A172 (cell line): ENCODE measurements around the gene EMID1. TPM values are rescaled to one million over a fixed set of nuclear protein-coding genes. Genes with fewer than 3 reads are reported as not detected.
A peak's percentile ranks its signal among the peaks of the same experiment; 100 is the strongest.

Experiments
- DNase-seq: peaks from one replicate; pipeline ENCODE4 v3.0.0-alpha.2; 2015; ENCODE audit warnings: low spot score
- total RNA-seq: library from RNA; depleted of rRNA; stranded (reverse); fragments of >200 nt; shearing (Covaris generic); gene quantifications from 2 replicates; pipeline ENCODE4 v1.2.3, GENCODE V29; 2014

Gene EMID1
- total RNA-seq, 1 experiment from 2014 or later = not detected

- DNase-seq = no peak
Observed at GRCh38 chr22:29259253-29259899, 53.7 kb downstream of the EMID1 start.

- DNase-seq = no peak
Observed at GRCh38 chr22:29260031-29260560, 54.4 kb downstream of the EMID1 start.

GRCh38 chr22:29260601-29261315 lies 55.1 kb downstream of the EMID1 start:
- no peak for DNase-seq

GRCh38 chr22:29263791-29264276 lies 58.1 kb downstream of the EMID1 start:
- DNase-seq = no peak

- DNase-seq = no peak
Observed at GRCh38 chr22:29265305-29265704, 59.6 kb downstream of the EMID1 start.

- DNase-seq = no peak
Observed at GRCh38 chr22:29265929-29266328, 60.2 kb downstream of the EMID1 start.

- no peak for DNase-seq
Observed at GRCh38 chr22:29266564-29267461, 61.1 kb downstream of the EMID1 start.

GRCh38 chr22:29267462-29267857 lies 61.8 kb downstream of the EMID1 start:
- DNase-seq = no peak

- peak; percentile 88 for DNase-seq
Observed at GRCh38 chr22:29267858-29268510, 62.3 kb downstream of the EMID1 start, which contains the start of the genes EWSR1 and RHBDD3. Gene EWSR1 (plus strand): TSS chr22:29268268. CDS start chr22:29268337, 69 bp downstream. Gene RHBDD3 (minus strand): TSS chr22:29267981. CDS start chr22:29265626, 2,355 bp downstream.

- no peak for DNase-seq
Observed at GRCh38 chr22:29268511-29269229, 63.0 kb downstream of the EMID1 start.

GRCh38 chr22:29269230-29269604 lies 63.5 kb downstream of the EMID1 start:
- DNase-seq = no peak

- DNase-seq = no peak
Observed at GRCh38 chr22:29269731-29270474, 64.2 kb downstream of the EMID1 start.

- DNase-seq = no peak
Observed at GRCh38 chr22:29270475-29271271, 65.0 kb downstream of the EMID1 start.

GRCh38 chr22:29272624-29273023 lies 66.9 kb downstream of the EMID1 start:
- no peak for DNase-seq

- no peak for DNase-seq
Observed at GRCh38 chr22:29275167-29275566, 69.5 kb downstream of the EMID1 start.

GRCh38 chr22:29275819-29276565 lies 70.3 kb downstream of the EMID1 start:
- no peak for DNase-seq

- DNase-seq = no peak
Observed at GRCh38 chr22:29277927-29278326, 72.2 kb downstream of the EMID1 start.

- no peak for DNase-seq
Observed at GRCh38 chr22:29284196-29284595, 78.5 kb downstream of the EMID1 start.
